DMS79 (cell line): ENCODE measurements around the gene XRCC2.

Experiments
- DNase-seq: peaks from one replicate; lab custom pipeline; 2025; lab: John Stamatoyannopoulos, UW

The XRCC2 gene

GRCh38 chr7:152615031-152615741 is 60.8 kb downstream of the XRCC2 start:
- peak; percentile 70 for DNase-seq

- no peak for DNase-seq
These were observed 67.3 kb downstream of the XRCC2 start for GRCh38 chr7:152608656-152609055.

GRCh38 chr7:152608208-152608607 is 67.7 kb downstream of the XRCC2 start:
- no peak for DNase-seq

- DNase-seq: no peak
These were observed 68.9 kb downstream of the XRCC2 start for GRCh38 chr7:152607007-152607406.

GRCh38 chr7:152602962-152603361 is 73.0 kb downstream of the XRCC2 start:
- DNase-seq: no peak

- no peak for DNase-seq
These were observed 74.6 kb downstream of the XRCC2 start for GRCh38 chr7:152601305-152601798.

GRCh38 chr7:152600266-152600665 is 75.7 kb downstream of the XRCC2 start:
- DNase-seq: no peak

GRCh38 chr7:152597507-152597906 is 78.4 kb downstream of the XRCC2 start:
- no peak for DNase-seq

GRCh38 chr7:152596824-152597223 is 79.1 kb downstream of the XRCC2 start:
- no peak for DNase-seq
